Measurements from ENCODE around the gene RHNO1.

DNA sequence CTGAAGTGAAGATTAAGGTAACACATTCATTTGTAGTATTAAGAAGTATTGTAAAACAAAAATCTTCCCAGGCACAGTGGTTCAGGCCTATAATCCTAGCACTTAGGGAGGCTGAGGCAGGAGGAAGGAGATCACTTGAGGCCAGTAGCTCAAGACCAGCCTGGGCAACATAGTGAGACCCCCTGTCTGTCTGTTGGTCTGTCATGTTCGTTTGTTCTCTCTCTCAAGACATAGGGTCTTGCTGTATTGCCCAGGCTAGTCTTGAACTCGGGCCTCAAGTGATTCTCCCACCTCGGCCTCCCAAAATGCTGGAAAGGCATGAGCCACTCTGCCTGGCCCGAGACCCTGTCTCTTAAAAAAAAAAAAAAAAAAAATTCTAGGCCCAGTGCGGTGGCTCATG, 20.4 kb downstream of the RHNO1 start:
- no peak for TF ChIP-seq POLR2A (IDR thresholded peaks at IDR 0.05)
- TF ChIP-seq, protein P1, sequence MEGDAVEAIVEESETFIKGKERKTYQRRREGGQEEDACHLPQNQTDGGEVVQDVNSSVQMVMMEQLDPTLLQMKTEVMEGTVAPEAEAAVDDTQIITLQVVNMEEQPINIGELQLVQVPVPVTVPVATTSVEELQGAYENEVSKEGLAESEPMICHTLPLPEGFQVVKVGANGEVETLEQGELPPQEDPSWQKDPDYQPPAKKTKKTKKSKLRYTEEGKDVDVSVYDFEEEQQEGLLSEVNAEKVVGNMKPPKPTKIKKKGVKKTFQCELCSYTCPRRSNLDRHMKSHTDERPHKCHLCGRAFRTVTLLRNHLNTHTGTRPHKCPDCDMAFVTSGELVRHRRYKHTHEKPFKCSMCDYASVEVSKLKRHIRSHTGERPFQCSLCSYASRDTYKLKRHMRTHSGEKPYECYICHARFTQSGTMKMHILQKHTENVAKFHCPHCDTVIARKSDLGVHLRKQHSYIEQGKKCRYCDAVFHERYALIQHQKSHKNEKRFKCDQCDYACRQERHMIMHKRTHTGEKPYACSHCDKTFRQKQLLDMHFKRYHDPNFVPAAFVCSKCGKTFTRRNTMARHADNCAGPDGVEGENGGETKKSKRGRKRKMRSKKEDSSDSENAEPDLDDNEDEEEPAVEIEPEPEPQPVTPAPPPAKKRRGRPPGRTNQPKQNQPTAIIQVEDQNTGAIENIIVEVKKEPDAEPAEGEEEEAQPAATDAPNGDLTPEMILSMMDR (IDR thresholded peaks at IDR 0.05): no peak

All from Peyer's patch (tissue), 4 donors.